ENCODE measurements around the gene CARD10. TPM values are rescaled to one million over a fixed set of nuclear protein-coding genes. Genes with fewer than 3 reads are reported as not detected.

Gene CARD10
- total and polyA plus RNA-seq, 2 of the 13 experiments (the other 11 are each of a cell fraction or from before 2014, with no cell fraction given), result 35.2 to 55.8 TPM

- TF ChIP-seq, protein P1, sequence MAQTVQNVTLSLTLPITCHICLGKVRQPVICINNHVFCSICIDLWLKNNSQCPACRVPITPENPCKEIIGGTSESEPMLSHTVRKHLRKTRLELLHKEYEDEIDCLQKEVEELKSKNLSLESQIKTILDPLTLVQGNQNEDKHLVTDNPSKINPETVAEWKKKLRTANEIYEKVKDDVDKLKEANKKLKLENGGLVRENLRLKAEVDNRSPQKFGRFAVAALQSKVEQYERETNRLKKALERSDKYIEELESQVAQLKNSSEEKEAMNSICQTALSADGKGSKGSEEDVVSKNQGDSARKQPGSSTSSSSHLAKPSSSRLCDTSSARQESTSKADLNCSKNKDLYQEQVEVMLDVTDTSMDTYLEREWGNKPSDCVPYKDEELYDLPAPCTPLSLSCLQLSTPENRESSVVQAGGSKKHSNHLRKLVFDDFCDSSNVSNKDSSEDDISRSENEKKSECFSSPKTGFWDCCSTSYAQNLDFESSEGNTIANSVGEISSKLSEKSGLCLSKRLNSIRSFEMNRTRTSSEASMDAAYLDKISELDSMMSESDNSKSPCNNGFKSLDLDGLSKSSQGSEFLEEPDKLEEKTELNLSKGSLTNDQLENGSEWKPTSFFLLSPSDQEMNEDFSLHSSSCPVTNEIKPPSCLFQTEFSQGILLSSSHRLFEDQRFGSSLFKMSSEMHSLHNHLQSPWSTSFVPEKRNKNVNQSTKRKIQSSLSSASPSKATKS (CRISPR knock-in tag; IDR thresholded peaks at IDR 0.05), result no peak
- TF ChIP-seq RXRA (CRISPR knock-in tag; IDR thresholded peaks at IDR 0.05) (no peak), NFIB (CRISPR knock-in tag; IDR thresholded peaks at IDR 0.05; ENCODE audit: borderline replicate concordance) (no peak), HMGXB3 (CRISPR knock-in tag; IDR thresholded peaks at IDR 0.05; ENCODE audit: borderline replicate concordance) (no peak), MZF1 (CRISPR knock-in tag; IDR thresholded peaks at IDR 0.05; ENCODE audit: borderline replicate concordance) (no peak), SCMH1 (CRISPR knock-in tag; IDR thresholded peaks at IDR 0.05; ENCODE audit: borderline replicate concordance) (no peak), ATAD3A (CRISPR knock-in tag; IDR thresholded peaks at IDR 0.05) (no peak), GZF1 (CRISPR knock-in tag; IDR thresholded peaks at IDR 0.05) (no peak), ZHX1 (CRISPR knock-in tag; IDR thresholded peaks at IDR 0.05; ENCODE audit: low read depth) (0 out of 2 replicates have a peak, but pooled peaks have one; percentile 31)
- TF ChIP-seq, protein P2, sequence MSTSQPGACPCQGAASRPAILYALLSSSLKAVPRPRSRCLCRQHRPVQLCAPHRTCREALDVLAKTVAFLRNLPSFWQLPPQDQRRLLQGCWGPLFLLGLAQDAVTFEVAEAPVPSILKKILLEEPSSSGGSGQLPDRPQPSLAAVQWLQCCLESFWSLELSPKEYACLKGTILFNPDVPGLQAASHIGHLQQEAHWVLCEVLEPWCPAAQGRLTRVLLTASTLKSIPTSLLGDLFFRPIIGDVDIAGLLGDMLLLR (CRISPR knock-in tag; IDR thresholded peaks at IDR 0.05), result no peak
- TF ChIP-seq, protein P3, sequence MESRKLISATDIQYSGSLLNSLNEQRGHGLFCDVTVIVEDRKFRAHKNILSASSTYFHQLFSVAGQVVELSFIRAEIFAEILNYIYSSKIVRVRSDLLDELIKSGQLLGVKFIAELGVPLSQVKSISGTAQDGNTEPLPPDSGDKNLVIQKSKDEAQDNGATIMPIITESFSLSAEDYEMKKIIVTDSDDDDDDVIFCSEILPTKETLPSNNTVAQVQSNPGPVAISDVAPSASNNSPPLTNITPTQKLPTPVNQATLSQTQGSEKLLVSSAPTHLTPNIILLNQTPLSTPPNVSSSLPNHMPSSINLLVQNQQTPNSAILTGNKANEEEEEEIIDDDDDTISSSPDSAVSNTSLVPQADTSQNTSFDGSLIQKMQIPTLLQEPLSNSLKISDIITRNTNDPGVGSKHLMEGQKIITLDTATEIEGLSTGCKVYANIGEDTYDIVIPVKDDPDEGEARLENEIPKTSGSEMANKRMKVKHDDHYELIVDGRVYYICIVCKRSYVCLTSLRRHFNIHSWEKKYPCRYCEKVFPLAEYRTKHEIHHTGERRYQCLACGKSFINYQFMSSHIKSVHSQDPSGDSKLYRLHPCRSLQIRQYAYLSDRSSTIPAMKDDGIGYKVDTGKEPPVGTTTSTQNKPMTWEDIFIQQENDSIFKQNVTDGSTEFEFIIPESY (CRISPR knock-in tag; IDR thresholded peaks at IDR 0.05), result peak; percentile 70
- TF ChIP-seq, protein P4, sequence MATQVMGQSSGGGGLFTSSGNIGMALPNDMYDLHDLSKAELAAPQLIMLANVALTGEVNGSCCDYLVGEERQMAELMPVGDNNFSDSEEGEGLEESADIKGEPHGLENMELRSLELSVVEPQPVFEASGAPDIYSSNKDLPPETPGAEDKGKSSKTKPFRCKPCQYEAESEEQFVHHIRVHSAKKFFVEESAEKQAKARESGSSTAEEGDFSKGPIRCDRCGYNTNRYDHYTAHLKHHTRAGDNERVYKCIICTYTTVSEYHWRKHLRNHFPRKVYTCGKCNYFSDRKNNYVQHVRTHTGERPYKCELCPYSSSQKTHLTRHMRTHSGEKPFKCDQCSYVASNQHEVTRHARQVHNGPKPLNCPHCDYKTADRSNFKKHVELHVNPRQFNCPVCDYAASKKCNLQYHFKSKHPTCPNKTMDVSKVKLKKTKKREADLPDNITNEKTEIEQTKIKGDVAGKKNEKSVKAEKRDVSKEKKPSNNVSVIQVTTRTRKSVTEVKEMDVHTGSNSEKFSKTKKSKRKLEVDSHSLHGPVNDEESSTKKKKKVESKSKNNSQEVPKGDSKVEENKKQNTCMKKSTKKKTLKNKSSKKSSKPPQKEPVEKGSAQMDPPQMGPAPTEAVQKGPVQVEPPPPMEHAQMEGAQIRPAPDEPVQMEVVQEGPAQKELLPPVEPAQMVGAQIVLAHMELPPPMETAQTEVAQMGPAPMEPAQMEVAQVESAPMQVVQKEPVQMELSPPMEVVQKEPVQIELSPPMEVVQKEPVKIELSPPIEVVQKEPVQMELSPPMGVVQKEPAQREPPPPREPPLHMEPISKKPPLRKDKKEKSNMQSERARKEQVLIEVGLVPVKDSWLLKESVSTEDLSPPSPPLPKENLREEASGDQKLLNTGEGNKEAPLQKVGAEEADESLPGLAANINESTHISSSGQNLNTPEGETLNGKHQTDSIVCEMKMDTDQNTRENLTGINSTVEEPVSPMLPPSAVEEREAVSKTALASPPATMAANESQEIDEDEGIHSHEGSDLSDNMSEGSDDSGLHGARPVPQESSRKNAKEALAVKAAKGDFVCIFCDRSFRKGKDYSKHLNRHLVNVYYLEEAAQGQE (IDR thresholded peaks at IDR 0.05; ENCODE audit: borderline replicate concordance in 1 of 2, low read depth in 1 of 2, low read length in 2 of 2), result no peak
Observed at GRCh38 chr22:37517826-37518450, 1.3 kb downstream of the CARD10 start (continued).

Data from HepG2 (cell line).